ENCODE data around the gene CYP1A2.

Gene CYP1A2

DNA sequence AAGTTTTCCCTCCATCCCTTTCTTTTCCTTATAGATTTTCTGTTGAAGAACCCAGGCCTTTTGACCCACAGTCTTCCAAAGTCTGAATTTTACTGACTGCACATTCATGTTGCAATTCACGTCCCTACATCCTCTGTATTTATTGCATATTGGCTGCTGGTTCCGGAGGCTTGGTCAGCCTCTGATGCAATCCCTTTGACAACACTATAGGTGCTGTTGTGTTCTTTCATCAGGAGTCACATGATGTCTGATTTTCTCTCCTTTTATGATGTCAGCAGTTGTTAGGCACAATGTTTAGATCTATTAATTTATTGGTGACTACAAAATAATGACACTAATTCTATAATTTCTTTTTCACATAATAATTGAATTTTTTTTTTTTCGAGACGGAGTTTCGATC lies 32.0 kb upstream of the CYP1A2 start:
- no peak for TF ChIP-seq MYC (IDR thresholded peaks at IDR 0.05; ENCODE audit: low read depth, low read length)
- TF ChIP-seq, protein P1, sequence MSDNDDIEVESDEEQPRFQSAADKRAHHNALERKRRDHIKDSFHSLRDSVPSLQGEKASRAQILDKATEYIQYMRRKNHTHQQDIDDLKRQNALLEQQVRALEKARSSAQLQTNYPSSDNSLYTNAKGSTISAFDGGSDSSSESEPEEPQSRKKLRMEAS (IDR thresholded peaks at IDR 0.05; ENCODE audit: low read depth, low read length) = peak; percentile 37; the same call in 1 of the 2 replicates
- peak; percentile 79 for DNase-seq (ENCODE audit: low read depth)
- H3K4me3 ChIP-seq (ENCODE audit: low read depth, low read length) = no peak overlapping the region

- H3K4me3 ChIP-seq (ENCODE audit: low read depth, low read length) = no peak overlapping the region
- TF ChIP-seq MYC (IDR thresholded peaks at IDR 0.05; ENCODE audit: low read depth, low read length) = no peak
- TF ChIP-seq POLR2A (IDR thresholded peaks at IDR 0.05; ENCODE audit: extremely low read depth, insufficient read length) = no peak
- TF ChIP-seq, protein P2, sequence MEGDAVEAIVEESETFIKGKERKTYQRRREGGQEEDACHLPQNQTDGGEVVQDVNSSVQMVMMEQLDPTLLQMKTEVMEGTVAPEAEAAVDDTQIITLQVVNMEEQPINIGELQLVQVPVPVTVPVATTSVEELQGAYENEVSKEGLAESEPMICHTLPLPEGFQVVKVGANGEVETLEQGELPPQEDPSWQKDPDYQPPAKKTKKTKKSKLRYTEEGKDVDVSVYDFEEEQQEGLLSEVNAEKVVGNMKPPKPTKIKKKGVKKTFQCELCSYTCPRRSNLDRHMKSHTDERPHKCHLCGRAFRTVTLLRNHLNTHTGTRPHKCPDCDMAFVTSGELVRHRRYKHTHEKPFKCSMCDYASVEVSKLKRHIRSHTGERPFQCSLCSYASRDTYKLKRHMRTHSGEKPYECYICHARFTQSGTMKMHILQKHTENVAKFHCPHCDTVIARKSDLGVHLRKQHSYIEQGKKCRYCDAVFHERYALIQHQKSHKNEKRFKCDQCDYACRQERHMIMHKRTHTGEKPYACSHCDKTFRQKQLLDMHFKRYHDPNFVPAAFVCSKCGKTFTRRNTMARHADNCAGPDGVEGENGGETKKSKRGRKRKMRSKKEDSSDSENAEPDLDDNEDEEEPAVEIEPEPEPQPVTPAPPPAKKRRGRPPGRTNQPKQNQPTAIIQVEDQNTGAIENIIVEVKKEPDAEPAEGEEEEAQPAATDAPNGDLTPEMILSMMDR (IDR thresholded peaks at IDR 0.05; ENCODE audit: low read depth, low read length) = no peak
- TF ChIP-seq, protein P1 (IDR thresholded peaks at IDR 0.05; ENCODE audit: low read depth, low read length) = no peak
- no peak for DNase-seq (ENCODE audit: low read depth)
Measured at GRCh38 chr15:74722591-74722990, 26.1 kb upstream of the CYP1A2 start.

GRCh38 chr15:74723187-74723586 lies 25.5 kb upstream of the CYP1A2 start:
- no peak for DNase-seq (ENCODE audit: low read depth)
- no peak overlapping the region for H3K4me3 ChIP-seq (ENCODE audit: low read depth, low read length)
- TF ChIP-seq, protein P2 (IDR thresholded peaks at IDR 0.05; ENCODE audit: low read depth, low read length) = no peak
- TF ChIP-seq MYC (IDR thresholded peaks at IDR 0.05; ENCODE audit: low read depth, low read length) (no peak), POLR2A (IDR thresholded peaks at IDR 0.05; ENCODE audit: extremely low read depth, insufficient read length) (no peak)
- TF ChIP-seq, protein P1 (IDR thresholded peaks at IDR 0.05; ENCODE audit: low read depth, low read length) = no peak

DNA sequence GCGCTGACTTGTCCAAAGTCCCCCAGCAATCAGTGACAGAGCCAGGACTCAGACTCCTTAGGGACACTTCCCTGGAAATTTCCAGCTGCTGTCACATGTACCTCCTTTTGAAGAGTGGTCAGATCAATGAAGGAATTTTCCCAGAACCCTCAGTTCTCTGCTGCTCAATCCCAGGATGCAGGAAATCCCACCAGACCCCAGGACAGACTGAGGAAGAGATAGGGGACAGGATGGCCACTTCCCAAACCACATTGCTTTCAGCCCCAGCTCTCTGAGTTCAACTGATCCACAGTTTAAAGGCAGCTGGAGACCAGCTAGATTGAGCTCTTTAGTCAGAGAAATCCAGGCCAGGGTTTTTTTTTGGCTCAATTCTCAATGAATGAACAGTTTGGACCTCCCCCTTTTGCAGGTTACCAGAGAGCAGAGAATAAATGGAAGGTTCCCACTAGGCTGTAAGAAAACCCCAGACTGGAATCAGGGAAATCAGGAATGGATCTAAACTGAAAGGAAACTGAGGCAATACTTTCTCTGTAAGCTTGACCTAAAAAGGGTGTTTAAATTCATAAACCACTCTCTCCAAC lies 24.8 kb upstream of the CYP1A2 start:
- TF ChIP-seq, protein P1 (IDR thresholded peaks at IDR 0.05; ENCODE audit: low read depth, low read length) = no peak
- TF ChIP-seq, protein P2 (IDR thresholded peaks at IDR 0.05; ENCODE audit: low read depth, low read length) = no peak
- TF ChIP-seq MYC (IDR thresholded peaks at IDR 0.05; ENCODE audit: low read depth, low read length) = no peak
- no peak for TF ChIP-seq POLR2A (IDR thresholded peaks at IDR 0.05; ENCODE audit: extremely low read depth, insufficient read length)
- DNase-seq (ENCODE audit: low read depth) = peak; percentile 70
- H3K4me3 ChIP-seq (ENCODE audit: low read depth, low read length) = no peak overlapping the region

DNA sequence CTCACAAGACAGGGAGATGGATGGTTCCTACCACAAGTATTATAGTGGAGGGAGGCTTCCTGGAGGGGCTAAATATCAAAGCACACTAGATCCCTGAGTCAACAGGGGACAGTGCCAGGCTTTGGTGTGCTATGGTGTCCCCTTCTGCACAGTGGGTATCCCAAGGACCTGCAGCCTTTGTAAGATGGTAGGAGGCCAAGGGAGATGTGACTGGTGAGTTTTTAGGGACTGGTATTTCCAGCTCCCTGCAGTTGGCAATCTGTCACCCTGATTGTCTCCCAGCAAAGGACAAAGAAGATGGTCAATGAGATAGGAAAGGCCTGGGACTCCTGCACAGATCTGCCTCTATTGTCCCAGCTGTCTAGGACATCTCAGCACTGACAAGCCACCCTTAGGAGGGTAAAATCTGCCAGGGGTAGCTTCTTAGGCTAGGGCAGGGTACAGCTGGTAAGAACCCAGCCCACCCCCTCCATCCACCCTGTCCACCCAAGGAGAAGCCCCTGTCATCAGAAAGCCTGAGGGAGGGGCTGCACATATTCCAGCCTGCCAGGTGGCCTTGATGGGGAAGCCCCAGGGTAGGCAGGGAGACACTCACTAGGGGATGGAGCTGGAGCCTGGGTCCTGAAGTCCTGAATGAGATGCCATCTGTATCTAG lies 23.9 kb upstream of the CYP1A2 start:
- TF ChIP-seq, protein P1 (IDR thresholded peaks at IDR 0.05; ENCODE audit: low read depth, low read length) = no peak
- TF ChIP-seq, protein P2 (IDR thresholded peaks at IDR 0.05; ENCODE audit: low read depth, low read length) = no peak
- TF ChIP-seq POLR2A (IDR thresholded peaks at IDR 0.05; ENCODE audit: extremely low read depth, insufficient read length) (no peak), MYC (IDR thresholded peaks at IDR 0.05; ENCODE audit: low read depth, low read length) (no peak)
- no peak overlapping the region for H3K4me3 ChIP-seq (ENCODE audit: low read depth, low read length)
- DNase-seq (ENCODE audit: low read depth) = peak; percentile 12

- TF ChIP-seq, protein P1 (IDR thresholded peaks at IDR 0.05; ENCODE audit: low read depth, low read length) = no peak
- TF ChIP-seq, protein P2 (IDR thresholded peaks at IDR 0.05; ENCODE audit: low read depth, low read length) = no peak
- TF ChIP-seq MYC (IDR thresholded peaks at IDR 0.05; ENCODE audit: low read depth, low read length) (no peak), POLR2A (IDR thresholded peaks at IDR 0.05; ENCODE audit: extremely low read depth, insufficient read length) (no peak)
- DNase-seq (ENCODE audit: low read depth) = peak; percentile 29
- peak within 1 kb of the TSS; percentile 36 for H3K4me3 ChIP-seq (ENCODE audit: low read depth, low read length)
Measured at GRCh38 chr15:74725225-74725774, 23.3 kb upstream of the CYP1A2 start, which contains the start of gene CYP1A1. Gene CYP1A1, minus strand, starts transcription at chr15:74725528. Its CDS starts 2,431 bp downstream, at chr15:74723097.

Data from NB4 (cell line).